Esophagus squamous epithelium (tissue), 5 donors: ENCODE measurements around the gene IFT20. TPM values are rescaled to one million over a fixed set of nuclear protein-coding genes. Genes with fewer than 3 reads are reported as not detected.

Experiments
- DNase-seq: peaks from one replicate; lab custom pipeline; 2025; lab: John Stamatoyannopoulos, UW
- H3K27ac ChIP-seq, 4 donors: fragments of 200-600 bp; sonication (generic); one replicate each; pipeline ENCODE4 v1.5.1; 2016 to 2019; ENCODE audit warnings: mild to moderate bottlenecking in 1 of 4
- H3K27me3 ChIP-seq, 4 donors: fragments of 200-600 bp; sonication (generic); 1 replicate in 3 of 4; 2 replicates in 1 of 4; pipeline versions ENCODE4 v1.5.1 to v1.6.0; 2017 to 2021; ENCODE audit warnings: antibody characterized with exemption in 1 of 4
- H3K36me3 ChIP-seq, 3 donors: fragments of 200-600 bp; sonication (generic); one replicate each; pipeline ENCODE4 v1.5.1; 2016 to 2019
- H3K4me1 ChIP-seq, 3 donors: fragments of 200-600 bp; sonication (generic); one replicate each; pipeline ENCODE4 v1.5.1; 2017 to 2019
- H3K4me3 ChIP-seq, 4 donors: fragments of 200-600 bp; sonication (generic); 1 replicate in 3 of 4; 2 replicates in 1 of 4; pipeline ENCODE4 v1.5.1; 2016 to 2019; ENCODE audit warnings: mild to moderate bottlenecking in 2 of 4, moderate library complexity in 1 of 4
- H3K9me3 ChIP-seq, 3 donors: fragments of 200-600 bp; sonication (generic); one replicate each; pipeline ENCODE4 v1.5.1; 2016 to 2019
- POLR2A ChIP-seq, 4 donors: fragments of 450-650 bp; IDR thresholded peaks; one replicate each; pipeline ENCODE4 v1.6.1; 2017; ENCODE audit warnings: antibody characterized with exemption in 4 of 4, mild to moderate bottlenecking in 4 of 4, moderate library complexity in 3 of 4
- WGBS, 2 donors: methylation state at CpG; one replicate each; pipeline ENCODE4 v1.1.5; 2018; 5-methylcytosine and 5-hydroxymethylcytosine counted together
- intact Hi-C: fragments of 100-400 bp; cut with DNase I; formaldehyde crosslinking; loops from one replicate; pipeline ENCODE4 v1.15.0; 2022
- total RNA-seq, 4 donors: library from RNA; depleted of rRNA; stranded (reverse); fragments of >200 nt; gene quantifications; one replicate each; pipeline ENCODE4 v1.1.0, GENCODE V29; 2016
- TF ChIP-seq, protein P1 (sequence below), 6 experiments: fragments of 450-650 bp in 4 of 6; fragments of 200-600 bp in 2 of 6; sonication (generic) in 2 of 6; IDR thresholded peaks; one replicate each; pipeline ENCODE4 v1.5.1; 2016 to 2019; ENCODE audit warnings: antibody characterized with exemption in 6 of 6, mild to moderate bottlenecking in 4 of 6, moderate library complexity in 4 of 6
- donor health status: DM: yes; HTN: yes; CAD: no.

IFT20 gene
- total RNA-seq, 4 donors from 2014 or later = 8.5 to 31.5 (median 17.1) TPM

GRCh38 chr17:28345419-28346198, 10.3 kb upstream of the IFT20 start:
- Histone ChIP-seq H3K27ac (peak overlapping the region in 1 of 4 donors; percentile 70), H3K4me3 (no peak overlapping the region), H3K27me3 (no peaks in the 10 kb centered on the region), H3K9me3 (no peaks in the 10 kb centered on the region), H3K4me1 (peaks cover 5 to 26% (median 13%) of the 10 kb centered on the region in 3 donors), H3K36me3 (peaks cover 38 to 100% (median 80%) of the 10 kb centered on the region in 3 donors)
- 66 to 77% methylated on average over 11 to 12 of the region's 13 CpGs for WGBS, 2 donors
- TF ChIP-seq POLR2A (IDR thresholded peaks at IDR 0.05) = no peak
- intact Hi-C loops = no loop called here
- no peak for DNase-seq

DNA sequence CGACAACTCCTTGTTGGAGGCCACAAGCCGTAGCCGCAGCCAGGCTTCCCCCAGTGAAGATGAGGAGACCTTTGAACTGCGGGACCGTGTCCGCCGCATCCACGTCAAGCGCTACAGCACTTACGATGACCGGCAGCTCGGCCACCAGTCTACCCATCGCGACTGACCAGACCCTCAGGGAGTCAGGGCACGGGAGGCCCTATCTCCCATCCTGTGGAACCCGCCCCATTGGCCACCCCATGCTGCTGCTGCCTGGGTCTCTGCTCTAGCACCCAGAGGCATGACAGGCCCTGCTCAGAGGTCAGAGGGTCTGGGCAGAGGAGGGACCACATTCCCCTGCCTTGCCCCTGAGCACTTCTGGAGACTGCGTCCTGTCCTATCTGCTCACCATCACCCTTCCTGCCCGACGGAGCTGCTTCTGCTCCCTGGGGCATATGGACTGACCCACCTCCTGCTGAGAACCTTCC, 9.2 kb upstream of the IFT20 start:
- peaks cover 40 to 100% (median 83%) of the 10 kb centered on the region in 3 donors for H3K36me3 ChIP-seq
- H3K4me3 ChIP-seq = no peak overlapping the region
- H3K27ac ChIP-seq = no peak overlapping the region
- no peaks in the 10 kb centered on the region for H3K27me3 ChIP-seq
- no peak for DNase-seq
- no peak for TF ChIP-seq POLR2A (IDR thresholded peaks at IDR 0.05)
- TF ChIP-seq, protein P1, sequence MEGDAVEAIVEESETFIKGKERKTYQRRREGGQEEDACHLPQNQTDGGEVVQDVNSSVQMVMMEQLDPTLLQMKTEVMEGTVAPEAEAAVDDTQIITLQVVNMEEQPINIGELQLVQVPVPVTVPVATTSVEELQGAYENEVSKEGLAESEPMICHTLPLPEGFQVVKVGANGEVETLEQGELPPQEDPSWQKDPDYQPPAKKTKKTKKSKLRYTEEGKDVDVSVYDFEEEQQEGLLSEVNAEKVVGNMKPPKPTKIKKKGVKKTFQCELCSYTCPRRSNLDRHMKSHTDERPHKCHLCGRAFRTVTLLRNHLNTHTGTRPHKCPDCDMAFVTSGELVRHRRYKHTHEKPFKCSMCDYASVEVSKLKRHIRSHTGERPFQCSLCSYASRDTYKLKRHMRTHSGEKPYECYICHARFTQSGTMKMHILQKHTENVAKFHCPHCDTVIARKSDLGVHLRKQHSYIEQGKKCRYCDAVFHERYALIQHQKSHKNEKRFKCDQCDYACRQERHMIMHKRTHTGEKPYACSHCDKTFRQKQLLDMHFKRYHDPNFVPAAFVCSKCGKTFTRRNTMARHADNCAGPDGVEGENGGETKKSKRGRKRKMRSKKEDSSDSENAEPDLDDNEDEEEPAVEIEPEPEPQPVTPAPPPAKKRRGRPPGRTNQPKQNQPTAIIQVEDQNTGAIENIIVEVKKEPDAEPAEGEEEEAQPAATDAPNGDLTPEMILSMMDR (IDR thresholded peaks at IDR 0.05) = no peak
- 87 to 93% methylated on average over 3 to 12 of the region's 19 CpGs for WGBS, 2 donors
- intact Hi-C loops = no loop called here
- peaks cover 5 to 37% (median 14%) of the 10 kb centered on the region in 3 donors for H3K4me1 ChIP-seq
- H3K9me3 ChIP-seq = no peaks in the 10 kb centered on the region

- Histone ChIP-seq H3K4me3 (no peak overlapping the region), H3K27ac (no peak overlapping the region), H3K9me3 (no peaks in the 10 kb centered on the region), H3K27me3 (no peaks in the 10 kb centered on the region), H3K4me1 (peaks cover 5 to 42% (median 18%) of the 10 kb centered on the region in 3 donors), H3K36me3 (peaks cover 40 to 96% (median 81%) of the 10 kb centered on the region in 3 donors)
- TF ChIP-seq, protein P1 (IDR thresholded peaks at IDR 0.05) = no peak
- TF ChIP-seq POLR2A (IDR thresholded peaks at IDR 0.05) = no peak
- intact Hi-C loops = no loop called here
- WGBS, 2 donors = 67% methylated on average over 4 of the region's 9 CpGs; no CpG with 5 or more reads in 1 of the 2 donors
- DNase-seq = no peak
These were observed 8.7 kb upstream of the IFT20 start for GRCh38 chr17:28344011-28344410.

- Histone ChIP-seq H3K27ac (no peak overlapping the region), H3K4me1 (peaks cover 5 to 47% (median 23%) of the 10 kb centered on the region in 3 donors), H3K36me3 (peaks cover 40 to 91% (median 76%) of the 10 kb centered on the region in 3 donors), H3K4me3 (no peak overlapping the region), H3K27me3 (no peaks in the 10 kb centered on the region), H3K9me3 (no peaks in the 10 kb centered on the region)
- intact Hi-C loops = no loop called here
- DNase-seq = no peak
- WGBS, 2 donors = 73 to 74% methylated on average over 4 to 8 of the region's 10 CpGs
- TF ChIP-seq, protein P1 (IDR thresholded peaks at IDR 0.05) = no peak
- TF ChIP-seq POLR2A (IDR thresholded peaks at IDR 0.05) = no peak
These were observed 8.2 kb upstream of the IFT20 start for GRCh38 chr17:28343491-28343932.

- no peak for DNase-seq
- 85 to 92% methylated on average over 4 to 14 of the region's 14 CpGs for WGBS, 2 donors
- H3K9me3 ChIP-seq = no peaks in the 10 kb centered on the region
- TF ChIP-seq POLR2A (IDR thresholded peaks at IDR 0.05) = no peak
- TF ChIP-seq, protein P1 (IDR thresholded peaks at IDR 0.05) = no peak
- H3K4me3 ChIP-seq = no peak overlapping the region
- H3K36me3 ChIP-seq = peaks cover 30 to 79% (median 64%) of the 10 kb centered on the region in 3 donors
- peaks cover 7 to 51% (median 29%) of the 10 kb centered on the region in 3 donors for H3K4me1 ChIP-seq
- H3K27me3 ChIP-seq = no peaks in the 10 kb centered on the region
- intact Hi-C loops = no loop called here
- H3K27ac ChIP-seq = no peak overlapping the region
These were observed 7.0 kb upstream of the IFT20 start for GRCh38 chr17:28342313-28342712.
